ENCODE results near the gene SERTAD3. TPM values are rescaled to one million over a fixed set of nuclear protein-coding genes. Genes with fewer than 3 reads are reported as not detected.

The SERTAD3 gene
- total and polyA plus RNA-seq, 8 donors = 4.9 to 15.0 (median 8.4) TPM

- no peaks in the 10 kb centered on the region for H3K9me3 ChIP-seq
These were observed 18.5 kb downstream of the SERTAD3 start, which contains the start of gene SERTAD1 for GRCh38 chr19:40425450-40426287. Gene SERTAD1 (minus strand): TSS chr19:40425992. CDS start chr19:40423546, 2,446 bp downstream.

GRCh38 chr19:40424637-40425449 lies 19.3 kb downstream of the SERTAD3 start:
- H3K36me3 ChIP-seq = no peaks in the 10 kb centered on the region
- no peaks in the 10 kb centered on the region for H3K27me3 ChIP-seq
- peak in 1 of 4 donors; percentile 72 for TF ChIP-seq CTCF (IDR thresholded peaks at IDR 0.05)
- peaks cover 0 to 18% (median 5%) of the 10 kb centered on the region in 3 donors for H3K4me1 ChIP-seq
- DNase-seq (peak in 1 of 6 donors; percentile 49), ATAC-seq (peak in 2 of 4 donors; percentile 19 to 33), FAIRE-seq (no peak)
- 2% methylated on average over 28 of the region's 28 CpGs for WGBS, 2 donors
- peak overlapping the region; percentile 64 to 82 (median 80) for H3K4me3 ChIP-seq
- peak overlapping the region; percentile 98 to 99 (median 99) for H3K27ac ChIP-seq
- intact Hi-C loops (cut with DNase I) = no loop called here
- H3K9me3 ChIP-seq = no peaks in the 10 kb centered on the region

More at GRCh38 chr19:40425450-40426287, 18.5 kb downstream of the SERTAD3 start, which contains the start of gene SERTAD1:
- intact Hi-C loops (cut with DNase I) = no loop called here
- Histone ChIP-seq H3K27me3 (no peaks in the 10 kb centered on the region), H3K27ac (peak within 1 kb of the TSS; percentile 98 to 99 (median 99)), H3K36me3 (no peaks in the 10 kb centered on the region), H3K4me3 (peak within 1 kb of the TSS; percentile 64 to 82 (median 80)), H3K4me1 (peaks cover 0 to 18% (median 5%) of the 10 kb centered on the region in 3 donors)
- TF ChIP-seq CTCF (IDR thresholded peaks at IDR 0.05) = peak in 3 of 4 donors; percentile 61 to 71 (median 70)
- ATAC-seq = peak; percentile 80 to 91 (median 86)
- peak; percentile 90 for FAIRE-seq
- DNase-seq = peak; percentile 99 to 100 (median 100)
- WGBS, 2 donors = 0 to 1% methylated on average over 71 to 75 of the region's 75 CpGs

- FAIRE-seq = no peak
These were observed 20.2 kb downstream of the SERTAD3 start for GRCh38 chr19:40423938-40424337.

More at GRCh38 chr19:40423938-40424337, 20.2 kb downstream of the SERTAD3 start:
- DNase-seq (no peak), ATAC-seq (no peak)
- peaks cover 0 to 18% (median 5%) of the 10 kb centered on the region in 3 donors for H3K4me1 ChIP-seq
- intact Hi-C loops (cut with DNase I) = no loop called here
- 94 to 97% methylated on average over 6 of the region's 6 CpGs for WGBS, 2 donors
- H3K27me3 ChIP-seq = no peaks in the 10 kb centered on the region
- no peaks in the 10 kb centered on the region for H3K9me3 ChIP-seq
- no peaks in the 10 kb centered on the region for H3K36me3 ChIP-seq
- TF ChIP-seq CTCF (IDR thresholded peaks at IDR 0.05) = no peak
- H3K4me3 ChIP-seq = peak overlapping the region in 2 of 4 donors; percentile 80 to 81
- H3K27ac ChIP-seq = peak overlapping the region in 1 of 4 donors; percentile 98

Measured in pancreas (tissue), 10 donors.